AG08395 (cell line): ENCODE results near the gene IFT22.
"Not testable (repeated sequence)": the region's sequence is repeated elsewhere in the genome, so short reads cannot be mapped to it uniquely, and the experiment has no call there.

Experiments
- DNase-seq: peaks from one replicate; pipeline ENCODE4 v3.0.0; 2012; ENCODE audit warnings: mixed read lengths, low spot score

IFT22 gene

DNA sequence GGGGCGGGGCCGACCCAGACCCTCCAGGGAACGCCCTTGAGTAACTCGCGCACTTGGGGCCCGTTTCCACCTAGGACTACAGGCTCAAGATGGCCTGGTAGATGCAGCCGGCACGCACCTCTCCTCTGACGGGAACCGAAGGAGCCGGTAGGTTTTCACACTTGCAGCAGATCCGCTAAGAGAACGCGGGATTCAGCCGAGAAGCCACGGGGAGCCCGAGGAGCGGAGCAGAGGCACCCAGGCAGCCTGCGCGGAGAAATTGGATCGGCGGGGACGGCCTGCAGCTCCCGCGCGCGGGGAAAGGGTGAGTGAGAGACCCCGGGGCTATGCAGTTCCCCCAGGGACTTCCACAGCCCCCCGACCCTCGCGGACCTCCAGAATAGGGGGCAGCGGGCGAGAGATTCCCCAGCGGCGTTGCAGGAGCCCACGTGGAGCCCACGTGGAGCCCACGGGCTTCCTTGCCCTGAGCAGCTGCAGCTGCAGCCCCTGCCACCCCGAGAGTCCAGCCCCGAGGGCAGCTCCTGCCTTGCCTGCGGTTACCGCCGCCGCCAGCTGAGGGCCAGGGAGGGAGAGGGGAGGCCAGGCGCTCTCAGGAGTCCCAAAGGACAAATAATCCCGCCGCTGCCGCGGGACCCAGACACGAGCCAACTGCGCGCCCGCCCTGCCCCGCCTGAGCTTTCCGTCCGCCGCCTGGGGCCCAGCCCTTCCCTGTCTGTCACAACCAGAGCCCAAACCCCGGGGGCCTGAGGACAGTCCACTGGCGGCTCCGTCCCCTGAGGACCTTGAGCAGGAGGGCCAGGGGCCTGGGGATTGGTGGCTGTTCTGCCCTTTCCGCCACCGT, 13.1 kb downstream of the IFT22 start:
- no peak for DNase-seq

DNA sequence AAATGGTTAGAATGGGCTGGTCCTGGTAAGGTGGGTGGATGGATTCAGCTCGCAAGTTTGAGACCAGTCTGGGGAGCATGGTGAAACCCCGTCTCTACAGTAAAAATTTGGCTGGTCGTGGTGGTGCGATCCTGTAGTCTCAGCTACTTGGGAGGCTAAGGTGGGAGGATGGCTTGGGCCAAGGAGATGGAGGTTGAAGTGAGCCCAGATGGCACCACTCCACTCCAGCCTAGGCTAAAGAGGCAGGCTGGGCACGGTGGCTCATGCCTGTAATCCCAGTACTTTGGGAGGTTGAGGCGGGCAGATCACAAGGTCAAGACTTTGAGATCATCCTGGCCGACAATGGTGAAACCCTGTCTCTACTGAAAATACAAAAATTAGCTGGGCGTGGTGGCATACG, 15.3 kb downstream of the IFT22 start:
- no peak for DNase-seq

DNA sequence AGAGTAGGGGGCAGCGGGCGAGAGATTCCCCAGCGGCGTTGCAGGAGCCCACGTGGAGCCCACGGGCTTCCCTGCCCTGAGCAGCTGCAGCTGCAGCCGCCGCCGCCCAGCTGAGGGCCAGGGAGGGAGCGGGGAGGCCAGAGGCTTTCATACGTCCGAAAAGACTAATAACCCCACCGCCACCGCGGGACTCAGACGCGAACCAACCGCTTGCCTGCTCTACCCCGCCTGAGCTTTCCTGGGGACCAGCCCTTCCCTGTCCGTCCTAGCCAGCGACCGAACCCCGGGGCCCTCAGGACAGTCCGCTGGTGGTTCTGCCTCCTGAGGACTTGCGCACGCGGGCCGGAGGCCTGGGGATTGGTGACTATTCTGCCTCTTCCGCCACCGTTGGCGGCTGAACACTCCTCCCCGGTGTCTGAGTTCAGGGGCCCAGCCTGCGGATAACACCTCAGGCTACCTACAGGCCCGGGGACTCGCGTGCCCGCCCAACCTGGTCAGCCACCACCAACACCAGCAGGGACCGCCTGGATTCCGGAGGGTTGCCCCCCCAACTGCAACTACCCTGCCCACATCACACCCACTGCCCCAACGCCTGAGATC, 18.4 kb downstream of the IFT22 start:
- DNase-seq = no peak

DNA sequence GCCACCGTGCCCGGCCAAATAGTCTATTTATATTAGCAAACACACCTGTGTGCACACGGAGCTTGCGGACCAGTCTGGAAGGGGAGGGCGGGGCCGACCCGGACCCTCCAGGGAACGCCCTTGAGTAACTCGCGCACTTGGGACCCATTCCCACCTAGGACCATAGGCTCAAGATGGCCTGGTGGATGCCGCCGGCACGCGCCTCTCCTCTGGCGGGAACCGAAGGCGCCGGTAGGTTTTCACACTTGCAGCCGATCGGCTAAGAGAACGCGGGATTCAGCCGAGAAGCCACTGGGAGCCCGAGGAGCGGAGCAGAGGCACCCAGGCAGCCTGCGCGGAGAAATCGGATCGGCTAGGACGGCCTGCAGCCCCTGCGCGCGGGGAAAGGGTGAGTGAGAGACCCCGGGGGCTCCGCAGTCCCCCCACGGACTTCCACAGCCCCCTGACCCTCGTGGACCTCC, 18.9 kb downstream of the IFT22 start:
- DNase-seq = no peak

DNA sequence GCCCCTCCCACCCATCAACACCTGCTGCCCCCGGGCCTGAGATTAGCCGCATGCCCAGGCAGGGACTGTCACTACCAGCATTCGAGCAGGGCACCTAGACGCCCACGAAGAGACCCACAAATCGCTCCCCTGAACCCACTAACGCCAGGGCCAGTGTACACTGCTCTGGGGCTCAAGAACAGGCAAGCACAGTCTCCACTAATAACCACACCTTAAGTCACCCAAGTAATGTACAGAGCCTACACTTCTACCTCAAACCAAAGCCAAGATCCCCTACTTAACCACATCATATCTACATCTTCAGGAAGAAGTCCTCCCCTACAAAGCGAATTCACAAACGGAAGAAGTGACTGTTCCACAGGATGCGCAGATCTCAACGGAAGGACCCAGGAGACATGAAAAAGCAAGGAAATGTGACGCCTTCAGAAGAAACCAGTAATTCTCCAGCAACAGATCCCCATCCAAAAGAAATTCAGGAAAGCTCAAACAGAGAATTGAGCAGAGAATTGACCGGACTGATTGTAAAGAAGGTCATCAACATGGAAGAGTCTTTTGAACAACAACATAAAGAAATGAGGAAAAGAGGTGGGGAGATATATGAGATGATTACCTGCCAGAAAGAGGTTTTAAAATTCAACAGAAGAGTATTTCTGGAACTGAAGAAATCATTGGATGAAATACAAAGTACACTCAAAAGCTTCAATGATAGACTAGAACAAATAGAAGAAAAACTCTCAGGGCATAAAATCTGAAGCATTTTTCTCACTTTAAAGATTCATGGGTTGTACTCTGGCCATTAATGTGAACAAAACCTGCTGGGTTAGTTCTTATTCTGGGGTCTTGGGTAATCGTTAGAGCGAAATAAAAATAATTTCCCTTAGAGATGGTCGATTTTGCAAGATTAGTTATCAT, 20.9 kb downstream of the IFT22 start:
- no peak for DNase-seq

DNA sequence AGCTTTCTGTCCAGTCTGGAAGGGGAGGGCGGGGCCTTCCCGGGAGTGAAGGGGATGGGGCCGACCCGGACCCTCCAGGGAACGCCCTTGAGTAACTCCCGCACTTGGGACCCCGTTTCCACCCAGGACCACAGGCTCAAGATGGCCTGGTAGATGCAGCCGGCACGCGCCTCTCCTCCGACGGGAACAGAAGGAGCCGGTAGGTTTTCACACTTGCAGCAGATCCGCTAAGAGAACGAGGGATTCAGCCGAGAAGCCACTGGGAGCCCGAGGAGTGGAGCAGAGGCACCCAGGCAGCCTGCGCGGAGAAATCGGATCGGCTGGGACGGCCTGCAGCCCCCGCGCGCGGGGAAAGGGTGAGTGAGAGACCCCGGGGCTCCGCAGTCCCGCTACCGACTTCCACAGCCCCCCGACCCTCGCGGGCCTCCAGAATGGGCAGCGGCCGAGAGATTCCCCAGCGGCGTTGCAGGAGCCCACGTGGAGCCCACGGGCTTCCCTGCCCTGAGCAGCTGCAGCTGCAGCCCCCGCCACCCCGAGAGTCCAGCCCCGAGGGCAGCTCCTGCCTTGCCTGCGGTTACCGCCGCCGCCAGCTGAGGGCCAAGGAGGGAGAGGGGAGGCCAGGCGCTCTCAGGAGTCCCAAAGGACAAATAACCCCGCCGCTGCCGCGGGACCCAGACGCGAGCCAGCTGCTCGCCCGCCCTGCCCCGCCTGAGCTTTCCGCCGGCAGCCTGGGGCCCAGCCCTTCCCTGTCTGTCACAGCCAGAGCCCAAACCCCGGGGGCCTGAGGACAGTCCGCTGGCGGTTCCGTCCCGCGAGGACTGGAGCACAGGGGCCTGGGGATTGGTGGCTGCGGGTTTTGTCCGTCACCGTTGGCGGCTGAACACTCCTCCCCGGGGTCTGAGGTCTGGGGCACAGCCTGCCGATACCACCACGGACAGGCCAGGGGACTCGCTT, 21.8 kb downstream of the IFT22 start:
- no peak for DNase-seq

DNA sequence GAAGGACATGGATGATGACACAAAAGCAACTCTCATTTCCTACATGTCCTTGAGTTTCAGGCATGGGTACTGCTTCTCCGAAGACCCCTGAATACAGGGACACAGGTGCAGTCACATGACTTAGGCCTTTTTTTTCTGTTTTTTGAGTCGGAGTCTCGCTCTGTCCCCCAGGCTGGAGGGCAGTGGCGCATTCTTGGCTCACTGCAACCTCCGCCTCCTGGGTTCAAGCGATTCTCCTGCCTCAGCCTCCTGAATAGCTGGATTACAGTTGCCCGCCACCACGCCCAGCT, 26.8 kb downstream of the IFT22 start:
- no peak for DNase-seq

DNA sequence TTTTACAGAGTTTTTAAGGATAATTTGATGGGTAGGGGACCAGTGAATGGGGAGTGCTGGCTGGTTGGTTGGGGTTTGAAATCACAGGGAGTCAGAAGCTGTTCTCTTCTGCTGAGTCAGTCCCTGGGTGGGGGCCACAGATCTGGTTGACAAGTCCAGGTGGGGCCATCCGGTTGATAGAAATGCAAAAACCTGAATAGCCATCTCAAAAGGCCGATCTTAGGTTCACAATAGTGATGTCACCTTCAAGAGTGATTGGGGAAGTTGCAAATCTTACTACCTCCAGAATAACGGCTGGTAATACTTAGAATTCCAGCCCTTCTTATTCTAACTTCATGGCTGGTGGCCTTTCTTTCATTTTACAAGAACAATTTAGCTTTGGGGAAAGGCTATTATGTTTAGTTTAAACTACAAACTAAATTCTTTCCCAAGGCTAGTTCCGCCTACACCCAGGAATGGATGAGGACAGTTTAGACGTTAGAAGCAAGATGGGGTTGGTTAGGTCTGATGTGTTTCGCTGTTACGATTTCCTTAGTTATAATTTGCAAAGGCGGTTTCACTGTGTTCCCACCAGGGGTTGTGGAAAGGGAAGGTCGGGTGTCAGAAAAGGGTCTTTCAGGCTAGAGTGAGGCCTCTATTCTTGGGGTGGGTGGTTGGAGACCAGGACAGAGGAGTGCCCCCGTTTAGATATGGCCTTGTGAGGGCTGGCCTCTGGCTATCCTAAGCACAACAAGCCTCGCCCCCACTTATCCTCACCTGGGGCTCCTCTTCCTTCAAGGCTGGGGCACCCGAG, 27.4 kb downstream of the IFT22 start:
- no peak for DNase-seq

DNA sequence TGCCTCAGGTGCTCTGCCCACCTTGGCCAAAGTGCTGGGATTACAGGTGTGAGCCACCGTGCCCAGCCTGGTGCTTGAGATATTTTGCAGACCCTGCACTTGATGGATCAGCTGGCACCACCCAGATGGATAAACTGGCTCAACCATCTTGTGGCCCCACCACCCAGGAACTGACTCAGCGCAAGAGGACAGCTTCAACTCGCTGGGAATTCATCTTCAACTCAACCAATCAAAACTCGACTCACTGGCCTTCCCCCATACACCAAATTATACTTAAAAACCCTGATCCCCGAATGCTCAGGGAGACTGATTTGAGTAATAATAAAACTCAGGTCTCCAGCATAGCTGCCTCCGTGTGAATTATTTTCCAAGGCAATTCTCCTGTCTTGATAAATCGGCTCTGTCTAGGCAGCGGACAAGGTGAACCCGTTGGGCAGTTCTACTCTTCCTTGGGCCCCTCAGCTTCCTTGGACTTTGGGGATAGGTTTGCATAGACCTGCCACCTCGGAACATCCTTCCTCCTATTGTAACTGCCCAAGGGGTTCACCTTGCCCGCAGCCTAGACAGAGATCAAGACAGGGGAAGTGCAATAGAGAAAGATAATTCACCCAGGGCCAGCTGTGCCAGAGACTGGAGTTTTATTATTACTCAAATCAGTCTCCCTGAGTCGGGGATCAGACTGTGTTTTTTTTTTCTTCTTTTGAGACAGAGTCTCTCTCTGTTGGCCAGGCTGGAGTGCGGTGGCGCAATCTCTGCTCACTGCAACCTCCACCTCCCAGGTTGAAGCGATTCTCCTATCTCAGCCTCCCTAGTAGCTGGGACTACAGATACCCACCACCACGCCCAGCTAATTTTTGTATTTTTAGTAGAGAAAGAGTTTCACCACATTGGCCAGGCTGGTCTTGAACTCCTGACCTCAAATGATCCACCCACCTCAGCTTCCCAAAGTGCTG, 28.3 kb downstream of the IFT22 start:
- DNase-seq = not testable (repeated sequence)

DNA sequence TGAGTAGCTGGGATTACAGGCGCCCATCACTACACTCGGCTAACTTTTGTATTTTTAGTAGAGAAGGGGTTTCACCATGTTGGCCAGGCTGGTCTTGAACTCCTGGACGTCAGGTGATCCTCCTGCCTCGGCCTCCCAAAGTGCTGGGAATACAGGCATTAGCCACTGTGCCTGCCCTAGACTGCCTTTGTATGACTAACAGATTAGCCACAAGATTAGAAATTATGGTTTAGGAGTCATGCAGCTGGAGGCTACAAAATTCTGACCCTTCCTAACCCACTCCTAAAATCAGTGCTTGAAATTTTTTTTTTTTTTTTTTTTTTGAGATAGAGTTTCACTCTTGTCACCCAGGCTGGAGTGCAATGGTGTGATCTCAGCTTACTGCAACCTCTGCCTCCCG, 29.0 kb downstream of the IFT22 start:
- DNase-seq = not testable (repeated sequence)

DNA sequence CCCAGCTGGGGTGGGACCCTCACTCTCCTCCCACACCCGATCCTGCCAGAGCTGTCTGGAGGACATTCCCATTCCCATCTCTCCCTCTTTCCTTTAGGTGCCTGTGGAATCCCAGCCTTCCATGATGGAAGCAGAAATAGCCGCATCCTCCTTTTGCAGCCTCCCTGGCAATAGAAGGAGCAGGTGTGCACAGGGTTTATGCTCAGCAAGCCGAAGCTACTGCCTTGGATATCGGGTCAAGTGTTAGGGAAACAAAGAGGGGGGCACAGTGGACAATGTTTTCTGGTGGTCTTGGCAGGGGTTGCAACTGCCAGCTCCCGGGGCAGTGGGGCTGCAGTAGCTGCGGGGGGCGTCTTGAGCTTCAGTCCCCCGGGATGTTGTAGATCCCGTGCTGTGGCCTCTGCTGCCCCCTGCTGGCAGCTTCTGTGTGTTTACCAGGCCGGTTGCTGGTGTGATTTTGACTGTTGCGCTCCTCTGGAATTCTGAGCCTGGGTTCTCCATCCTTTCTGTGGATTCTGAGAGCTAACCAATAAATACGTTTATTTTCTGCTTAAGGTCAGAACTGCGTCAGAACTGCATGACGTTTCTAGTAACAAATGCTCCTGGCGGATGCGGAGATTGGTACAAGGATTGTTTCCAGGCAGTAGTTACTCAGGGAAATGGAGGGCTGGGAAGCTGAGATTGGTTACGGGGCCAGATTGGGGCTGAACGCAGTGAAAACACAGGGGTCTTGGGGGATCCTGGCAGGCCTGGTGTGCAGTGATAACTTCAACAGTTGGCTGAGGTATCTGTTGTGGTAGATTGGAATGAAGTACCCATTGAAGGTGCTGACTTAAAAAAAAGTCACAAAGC, 31.2 kb downstream of the IFT22 start:
- DNase-seq = not testable (repeated sequence)

DNA sequence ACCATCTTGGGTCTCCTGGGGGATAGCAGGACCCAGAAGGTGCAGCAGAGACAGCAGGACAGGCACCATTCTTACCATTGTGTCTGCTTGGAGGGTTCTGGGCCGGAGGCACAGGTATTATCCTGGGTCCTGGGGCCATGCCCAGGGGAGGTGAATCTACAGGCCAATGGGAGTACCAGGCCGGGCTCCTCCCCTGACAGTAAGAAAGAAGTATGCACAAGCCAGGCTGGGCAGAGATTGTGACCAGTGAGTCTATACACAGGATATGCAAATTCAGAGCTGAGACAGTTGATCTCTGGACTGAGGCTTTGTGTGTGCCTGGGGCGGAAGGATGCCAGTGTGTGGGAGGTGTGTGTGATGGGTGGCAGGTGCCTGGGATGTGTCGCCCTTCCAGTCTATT, 31.9 kb downstream of the IFT22 start:
- not testable (repeated sequence) for DNase-seq

DNA sequence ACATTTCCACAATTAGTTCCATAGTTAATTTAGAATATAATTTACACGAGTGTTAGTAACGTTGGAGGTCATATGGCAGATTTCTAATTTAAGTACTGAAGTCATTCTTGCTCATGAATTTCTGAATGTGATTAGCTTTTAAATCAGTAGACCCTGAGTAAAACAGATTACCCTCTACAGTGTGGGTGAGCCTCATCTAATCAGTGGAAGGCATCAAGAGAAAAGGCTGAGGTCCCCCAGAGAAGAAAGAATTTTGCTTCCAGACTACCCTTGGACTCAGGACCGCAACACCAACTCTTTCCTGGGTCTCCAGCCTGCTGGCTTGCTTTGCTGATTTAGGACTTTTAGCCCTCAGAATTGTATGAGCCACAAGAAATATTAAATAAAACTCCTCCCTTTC, 33.2 kb downstream of the IFT22 start:
- DNase-seq = no peak

DNA sequence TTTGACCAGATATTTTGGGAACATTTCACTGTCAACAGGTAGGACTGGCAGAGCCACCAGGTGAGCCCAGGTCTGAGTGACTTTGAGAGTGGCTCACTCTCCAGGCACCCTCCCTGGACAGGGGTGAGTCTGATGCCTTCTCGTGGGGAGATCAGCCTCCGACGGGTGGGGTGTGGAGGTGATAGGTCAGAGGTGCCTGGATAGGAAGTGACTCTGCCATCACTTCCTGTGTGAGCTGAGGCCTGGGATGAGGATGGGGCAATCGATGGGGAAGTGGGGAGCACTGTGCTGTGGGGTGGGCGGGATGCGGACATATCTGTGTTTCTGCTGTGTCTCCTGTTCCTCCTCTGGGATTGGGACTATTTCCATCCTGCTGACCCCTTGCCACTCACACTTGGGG, 34.6 kb downstream of the IFT22 start:
- no peak for DNase-seq

DNA sequence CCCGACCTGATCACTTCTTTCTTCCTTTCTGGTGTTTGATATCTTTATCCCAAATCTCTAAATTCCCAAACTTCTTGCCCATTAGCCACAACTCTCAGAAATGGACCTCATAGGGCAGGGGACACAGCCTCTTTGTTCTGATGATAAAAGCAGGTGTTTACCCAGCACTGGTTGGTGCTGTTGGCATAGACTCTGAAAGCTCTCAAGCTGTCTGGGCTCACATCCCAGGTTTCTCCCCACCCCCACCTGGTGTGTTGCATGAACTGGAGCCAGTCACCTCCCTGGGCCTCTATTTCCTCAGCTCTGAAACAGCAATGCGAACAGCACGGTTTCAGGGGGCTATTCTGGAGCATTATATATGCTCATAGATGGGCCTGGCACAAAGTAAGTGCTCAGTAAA, 35.7 kb downstream of the IFT22 start:
- DNase-seq = not testable (repeated sequence)

DNA sequence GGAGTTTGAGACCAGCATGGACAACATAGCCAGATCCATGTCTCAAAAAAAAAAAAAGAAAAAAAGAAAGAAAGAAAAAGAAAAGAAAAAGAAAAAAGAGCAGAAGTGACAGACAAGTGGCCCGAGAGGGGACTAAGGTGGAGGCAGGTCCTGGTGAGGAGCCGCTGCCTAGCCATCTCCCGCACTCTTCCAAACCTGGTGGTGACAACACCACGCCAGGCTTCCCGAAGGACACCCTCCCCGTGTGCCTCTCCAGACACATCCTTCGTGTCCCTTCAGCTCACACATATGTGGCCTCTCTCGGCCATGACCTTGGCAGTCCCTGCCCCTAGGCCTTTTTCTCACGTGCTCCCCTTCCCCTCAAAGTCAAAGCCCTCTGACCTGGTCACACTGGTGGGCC, 36.4 kb downstream of the IFT22 start:
- DNase-seq = no peak

DNA sequence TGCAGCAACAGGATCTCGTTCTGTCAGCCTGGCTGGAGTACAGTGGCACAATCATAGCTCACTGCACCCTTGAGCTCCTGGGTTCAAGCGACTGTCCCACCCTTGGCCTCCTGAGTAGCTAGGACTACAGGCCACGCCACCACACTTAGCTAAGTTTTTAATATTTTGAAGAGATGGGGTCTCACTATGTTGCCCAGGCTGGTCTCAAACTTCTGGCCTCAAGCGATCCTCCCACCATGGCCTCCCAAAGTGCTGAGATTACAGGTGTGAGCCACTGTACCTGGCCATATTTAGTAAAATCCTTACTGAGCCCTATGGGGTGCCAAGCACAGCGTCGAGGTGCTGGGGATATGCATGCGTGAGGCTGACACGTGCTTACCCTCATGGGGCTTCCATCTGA, 40.7 kb downstream of the IFT22 start:
- not testable (repeated sequence) for DNase-seq

DNA sequence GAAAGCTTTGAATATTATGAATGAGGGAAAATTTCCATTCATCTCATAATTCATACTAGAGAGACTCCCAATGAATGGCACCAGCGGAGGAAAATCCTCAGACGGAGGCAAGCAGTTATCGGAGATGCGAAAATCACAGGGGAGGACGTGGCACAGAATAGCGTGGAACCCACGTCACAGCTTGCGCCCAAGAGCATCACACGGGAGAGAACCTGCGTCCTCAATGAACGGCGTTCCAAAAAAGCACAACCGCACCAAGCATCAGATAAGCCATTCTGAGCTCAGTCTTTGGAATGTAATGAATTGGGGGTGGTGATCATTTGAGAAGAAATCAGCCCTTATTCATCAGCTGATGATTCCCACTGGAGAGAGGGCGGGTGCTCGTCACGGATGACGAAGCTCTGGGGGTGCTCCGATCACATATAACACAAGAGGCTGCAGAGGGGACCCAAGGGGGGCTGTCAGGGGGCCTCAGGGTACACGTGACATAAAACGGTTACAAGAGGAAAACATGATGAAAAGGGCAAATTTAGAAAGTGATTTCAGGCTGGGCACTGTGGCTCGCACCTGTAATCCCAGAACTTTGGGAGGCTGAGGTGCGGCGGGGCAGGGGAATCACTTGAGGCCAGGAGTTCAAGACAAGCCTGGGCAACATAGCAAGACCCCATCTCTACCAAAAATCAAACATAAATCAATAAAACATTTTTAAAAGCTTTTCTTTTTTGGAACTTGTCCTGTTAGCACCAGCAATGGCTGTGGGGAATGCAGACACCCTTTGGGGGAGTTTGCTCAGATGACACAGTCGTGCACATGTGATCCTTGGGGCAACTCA, 42.9 kb downstream of the IFT22 start:
- no peak for DNase-seq
